ENCODE measurements around the gene MT2A. TPM values are rescaled to one million over a fixed set of nuclear protein-coding genes. Genes with fewer than 3 reads are reported as not detected.

The MT2A gene
- total RNA-seq, 6 experiments from 2014 or later, result 946 to 4,033 (median 2,228) TPM

GRCh38 chr16:56584276-56584675 lies 24.1 kb upstream of the MT2A start:
- intact Hi-C loops (cut with DNase I), result no loop called here
- H3K4me3 ChIP-seq, result no peak overlapping the region

GRCh38 chr16:56588781-56589140 lies 19.6 kb upstream of the MT2A start:
- peaks cover 0 to 9% (median 0%) of the 10 kb centered on the region in 4 donors for H3K4me1 ChIP-seq
- no peaks in the 10 kb centered on the region for H3K27me3 ChIP-seq
- no peak overlapping the region for H3K27ac ChIP-seq
- H3K9me3 ChIP-seq, result no peaks in the 10 kb centered on the region
- DNase-seq, result no peak
- WGBS (ENCODE audit: insufficient coverage, low coverage, low lambda C conversion rate, missing lambda C conversion rate), result 47% methylated on average over 9 of the region's 9 CpGs
- H3K4me3 ChIP-seq, result peak overlapping the region in 1 of 3 donors; percentile 18
- H3K36me3 ChIP-seq, result no peaks in the 10 kb centered on the region
- TF ChIP-seq POLR2A (IDR thresholded peaks at IDR 0.05) (no peak), CTCF (IDR thresholded peaks at IDR 0.05) (no peak)
- intact Hi-C loops (cut with DNase I), result no loop called here
- ATAC-seq, result no peak

More at GRCh38 chr16:56584276-56584675, 24.1 kb upstream of the MT2A start:
- H3K27me3 ChIP-seq, result no peaks in the 10 kb centered on the region
- no peaks in the 10 kb centered on the region for H3K9me3 ChIP-seq
- DNase-seq (no peak), ATAC-seq (no peak)
- H3K36me3 ChIP-seq, result no peaks in the 10 kb centered on the region
- H3K4me1 ChIP-seq, result peaks cover 0 to 5% (median 0%) of the 10 kb centered on the region in 4 donors
- TF ChIP-seq CTCF (IDR thresholded peaks at IDR 0.05) (no peak), POLR2A (IDR thresholded peaks at IDR 0.05) (no peak)
- WGBS (ENCODE audit: insufficient coverage, low coverage, low lambda C conversion rate, missing lambda C conversion rate), result 82% methylated on average over 6 of the region's 11 CpGs
- no peak overlapping the region for H3K27ac ChIP-seq

GRCh38 chr16:56589141-56590039 lies 19.0 kb upstream of the MT2A start, which contains the start of gene MT3:
MT3 (plus strand) TSS chr16:56589528; CDS start chr16:56589591, 63 bp downstream.
- peak; percentile 17 to 38 (median 32) for ATAC-seq
- H3K4me3 ChIP-seq, result peak within 1 kb of the TSS; percentile 18 to 40 (median 20)
- TF ChIP-seq CTCF (IDR thresholded peaks at IDR 0.05), result no peak
- no peak for TF ChIP-seq POLR2A (IDR thresholded peaks at IDR 0.05)
- H3K4me1 ChIP-seq, result peaks cover 0 to 9% (median 0%) of the 10 kb centered on the region in 4 donors
- DNase-seq, result no peak
- no peaks in the 10 kb centered on the region for H3K9me3 ChIP-seq
- 18% methylated on average over 33 of the region's 87 CpGs for WGBS (ENCODE audit: insufficient coverage, low coverage, low lambda C conversion rate, missing lambda C conversion rate)
- H3K27ac ChIP-seq, result no peak within 1 kb of the TSS
- intact Hi-C loops (cut with DNase I), result loop anchor here in 1 of 2 donors (10.0 kb wide), 1 partner anchor 65 kb away; the partner anchor contains the start of gene BBS2
- no peaks in the 10 kb centered on the region for H3K27me3 ChIP-seq
- H3K36me3 ChIP-seq, result no peaks in the 10 kb centered on the region

GRCh38 chr16:56591377-56592060 lies 16.9 kb upstream of the MT2A start:
- DNase-seq (no peak), ATAC-seq (peak in 2 of 4 donors; percentile 17 to 39)
- H3K9me3 ChIP-seq, result no peaks in the 10 kb centered on the region
- no peak overlapping the region for H3K27ac ChIP-seq
- no peaks in the 10 kb centered on the region for H3K36me3 ChIP-seq
- no peaks in the 10 kb centered on the region for H3K27me3 ChIP-seq
- intact Hi-C loops (cut with DNase I), result loop anchor here in 1 of 2 donors (10.0 kb wide), 1 partner anchor 67 kb away; the partner anchor contains the start of gene BBS2
- no peak for TF ChIP-seq CTCF (IDR thresholded peaks at IDR 0.05)
- TF ChIP-seq POLR2A (IDR thresholded peaks at IDR 0.05), result no peak
- no peak overlapping the region for H3K4me3 ChIP-seq
- H3K4me1 ChIP-seq, result peaks cover 0 to 9% (median 0%) of the 10 kb centered on the region in 4 donors
- WGBS (ENCODE audit: insufficient coverage, low coverage, low lambda C conversion rate, missing lambda C conversion rate), result 52% methylated on average over 4 of the region's 4 CpGs
